HG02840 (cell line): ENCODE measurements around the gene CD2BP2.

ENCODE experiments used
- ATAC-seq: cut with Tn5 transposase; IDR thresholded peaks from one replicate; pipeline ENCODE4 v1.9.1; 2021; ENCODE audit warnings: mild to moderate bottlenecking, moderate library complexity, moderate number of reproducible peaks; ENCODE audit not compliant: unreplicated experiment, low FRiP score

Gene CD2BP2

DNA sequence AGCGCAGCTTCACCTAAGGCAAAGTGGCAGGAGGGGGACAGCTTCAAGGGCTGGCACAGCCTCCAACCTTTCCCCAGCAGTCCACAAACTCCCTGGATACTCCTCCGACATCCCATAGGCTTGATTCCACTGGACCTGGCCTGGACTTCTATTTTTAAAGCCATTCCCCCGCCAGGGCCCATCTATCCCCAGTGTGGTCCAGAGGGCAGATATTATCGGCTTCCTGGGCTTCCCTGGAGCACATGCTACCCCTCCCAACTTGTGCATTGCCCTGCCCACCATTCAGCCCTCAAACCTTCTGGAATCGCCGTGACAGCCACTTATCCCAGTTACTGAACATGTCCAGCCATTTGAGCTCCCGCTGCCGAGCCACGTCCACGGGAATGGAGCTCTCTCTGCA is 10.1 kb upstream of the CD2BP2 start:
- ATAC-seq = no peak

DNA sequence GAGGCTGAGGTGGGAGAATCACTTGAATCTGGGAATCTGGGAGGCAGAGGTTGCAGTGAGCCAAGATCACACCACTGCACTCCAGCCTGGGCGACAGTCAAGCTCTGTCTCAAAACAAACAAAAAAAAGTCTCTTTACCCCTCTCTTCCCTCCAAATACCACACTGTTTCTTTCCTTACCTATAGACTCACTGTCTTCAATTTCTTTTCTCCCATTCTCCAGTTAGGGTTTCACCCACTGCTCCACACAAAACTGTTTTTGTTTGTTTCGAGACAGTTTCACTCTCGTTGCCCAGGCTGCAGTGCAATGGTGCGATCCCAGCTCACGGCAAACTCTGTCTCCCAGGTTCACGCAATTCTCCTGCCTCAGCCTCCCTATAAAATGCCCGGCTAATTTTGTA is 6.1 kb upstream of the CD2BP2 start:
- no peak for ATAC-seq

DNA sequence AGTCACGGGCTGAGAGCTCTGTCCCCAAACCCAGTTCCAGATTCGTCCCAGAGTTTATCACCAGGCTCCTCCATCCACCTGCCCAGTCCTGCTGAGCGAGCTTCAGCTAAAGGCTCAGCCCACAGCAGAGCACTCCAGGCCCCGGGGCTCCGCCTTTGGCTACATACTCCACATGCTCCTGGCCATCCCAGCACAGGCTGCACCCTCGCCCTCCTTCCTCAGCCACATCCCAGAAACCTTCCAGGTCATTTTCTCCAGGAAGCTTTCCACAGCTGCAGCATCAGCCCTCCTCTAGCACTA is 4.7 kb upstream of the CD2BP2 start:
- no peak for ATAC-seq

DNA sequence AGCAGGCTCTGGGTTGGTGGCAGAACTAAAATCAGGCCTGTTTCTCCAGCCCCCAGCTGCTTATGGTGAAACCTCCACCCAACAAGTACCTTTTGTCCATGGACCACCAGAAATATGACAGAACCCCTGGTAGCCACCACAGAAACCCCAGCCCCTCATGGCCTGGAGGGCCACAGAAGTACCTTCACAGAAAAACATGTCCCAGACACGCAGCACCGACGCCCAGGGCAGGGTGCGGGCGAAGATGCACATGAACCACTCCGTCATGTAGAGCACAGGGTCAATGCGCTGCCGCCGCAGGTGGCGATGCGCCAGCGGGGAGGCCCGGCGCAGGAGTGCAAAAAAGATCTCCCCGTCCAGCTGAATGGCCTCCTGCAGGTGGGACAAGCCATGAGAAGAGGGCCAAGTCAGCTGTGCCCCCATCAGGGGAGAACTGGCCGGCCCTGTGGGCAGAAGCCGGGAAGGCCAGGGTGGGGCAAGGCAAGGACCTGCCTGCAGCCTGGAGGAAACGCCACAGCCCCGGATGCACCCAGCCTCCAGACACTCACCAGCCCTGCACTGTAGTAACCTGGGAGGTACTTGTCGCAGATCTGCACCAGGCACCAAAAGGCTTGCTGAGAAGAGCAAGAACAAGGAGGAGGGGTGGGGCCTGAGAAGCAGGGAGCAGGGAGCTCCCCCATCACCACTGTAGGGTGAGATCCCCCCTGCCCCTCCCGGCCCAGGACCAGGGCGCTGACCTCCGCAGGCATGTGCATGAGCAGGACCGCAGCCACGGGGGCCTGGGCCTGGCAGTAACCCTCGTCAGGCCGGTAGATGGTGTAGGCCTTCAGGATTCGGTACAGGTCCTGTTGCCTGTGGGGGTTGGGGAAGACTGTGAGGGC is 4.1 kb upstream of the CD2BP2 start:
- no peak for ATAC-seq

DNA sequence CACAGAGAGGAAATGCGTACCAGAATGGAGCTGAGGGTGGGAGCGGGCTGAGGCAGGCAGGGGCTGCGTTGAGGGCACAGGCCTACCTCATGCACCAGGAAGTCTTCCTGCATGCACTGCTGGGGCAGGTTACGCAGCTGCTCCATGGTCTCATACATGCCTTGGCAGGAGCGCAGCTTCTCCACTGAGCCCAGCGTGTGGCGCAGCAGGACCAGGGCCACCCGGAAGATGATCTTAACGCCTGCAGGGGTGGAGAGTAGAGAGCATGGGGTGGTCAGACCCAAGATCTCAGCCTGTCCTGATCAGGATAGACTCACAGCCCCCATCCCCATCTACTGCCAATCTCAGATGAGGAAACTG is 3.4 kb upstream of the CD2BP2 start:
- no peak for ATAC-seq

DNA sequence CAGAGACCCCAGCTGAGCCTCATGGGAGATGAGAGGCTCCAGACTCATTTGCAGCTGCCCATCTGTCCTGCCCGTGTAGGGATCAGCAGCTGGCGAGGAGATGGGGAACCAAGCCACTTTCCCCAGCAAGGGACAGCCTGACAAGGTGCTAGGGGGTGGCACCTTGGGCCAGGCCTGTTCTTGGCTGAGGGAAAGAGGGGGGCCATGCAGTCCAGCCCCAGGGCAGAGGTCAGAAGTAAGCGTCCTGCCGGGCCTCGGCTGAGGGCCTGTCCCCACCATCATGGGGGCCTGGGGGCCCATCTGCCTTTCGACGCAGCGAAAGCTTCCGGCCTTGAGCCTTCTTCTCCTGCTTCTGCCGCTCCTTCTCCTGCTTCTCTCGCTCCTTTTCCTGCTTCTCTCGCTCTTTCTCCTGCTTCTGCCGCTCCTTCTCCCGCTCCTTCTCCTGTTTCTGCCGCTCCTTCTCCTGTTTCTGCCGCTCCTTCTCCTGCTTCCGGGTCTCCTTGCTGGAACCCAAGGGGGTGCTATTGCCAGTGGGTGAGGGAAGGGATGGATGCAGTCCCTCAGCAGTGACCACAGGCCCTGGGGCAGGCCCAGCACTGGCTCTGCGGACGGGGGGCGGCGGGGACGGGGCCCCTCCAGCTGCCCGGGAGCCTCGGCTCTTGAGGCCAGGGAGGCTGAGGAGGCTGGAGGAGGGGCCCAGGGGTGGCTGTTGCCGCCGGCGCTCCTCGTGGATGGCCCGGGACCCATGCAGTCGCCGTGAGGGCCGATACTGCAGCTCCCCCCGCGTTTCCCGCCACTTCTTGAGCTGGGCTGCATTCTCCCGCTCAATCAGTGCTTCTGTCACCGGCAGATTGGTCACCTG is 2.8 kb upstream of the CD2BP2 start:
- no peak for ATAC-seq

DNA sequence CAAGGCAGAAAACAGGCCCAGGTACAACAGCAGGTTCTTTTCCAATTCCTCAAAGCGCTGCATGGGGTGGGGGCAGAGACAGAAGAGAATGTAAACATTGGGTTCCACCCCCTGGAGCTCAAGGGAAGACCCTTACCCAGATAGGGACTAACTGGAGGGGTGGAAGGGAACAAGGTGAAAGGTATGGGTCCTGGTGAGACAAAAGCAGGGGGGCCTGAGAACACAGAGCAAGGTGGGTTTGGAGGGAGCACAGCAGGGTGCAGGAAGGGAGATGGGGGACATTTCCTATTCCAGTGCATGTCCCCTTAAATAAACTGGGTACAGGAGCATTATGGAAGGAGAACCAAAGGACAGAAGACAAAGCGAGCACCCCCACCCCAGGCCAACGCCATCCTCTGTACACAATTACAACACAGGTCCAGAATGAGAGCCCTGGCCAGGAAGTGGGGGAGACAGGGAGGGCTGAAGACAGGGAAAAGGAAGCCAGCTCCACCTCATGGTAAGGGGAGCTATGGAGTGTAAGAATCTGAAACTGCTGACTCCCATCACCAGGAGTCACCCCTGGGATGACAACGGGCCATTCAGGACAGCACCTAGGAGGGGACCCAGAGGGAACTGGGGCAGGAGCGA is 2.1 kb upstream of the CD2BP2 start:
- ATAC-seq = no peak

DNA sequence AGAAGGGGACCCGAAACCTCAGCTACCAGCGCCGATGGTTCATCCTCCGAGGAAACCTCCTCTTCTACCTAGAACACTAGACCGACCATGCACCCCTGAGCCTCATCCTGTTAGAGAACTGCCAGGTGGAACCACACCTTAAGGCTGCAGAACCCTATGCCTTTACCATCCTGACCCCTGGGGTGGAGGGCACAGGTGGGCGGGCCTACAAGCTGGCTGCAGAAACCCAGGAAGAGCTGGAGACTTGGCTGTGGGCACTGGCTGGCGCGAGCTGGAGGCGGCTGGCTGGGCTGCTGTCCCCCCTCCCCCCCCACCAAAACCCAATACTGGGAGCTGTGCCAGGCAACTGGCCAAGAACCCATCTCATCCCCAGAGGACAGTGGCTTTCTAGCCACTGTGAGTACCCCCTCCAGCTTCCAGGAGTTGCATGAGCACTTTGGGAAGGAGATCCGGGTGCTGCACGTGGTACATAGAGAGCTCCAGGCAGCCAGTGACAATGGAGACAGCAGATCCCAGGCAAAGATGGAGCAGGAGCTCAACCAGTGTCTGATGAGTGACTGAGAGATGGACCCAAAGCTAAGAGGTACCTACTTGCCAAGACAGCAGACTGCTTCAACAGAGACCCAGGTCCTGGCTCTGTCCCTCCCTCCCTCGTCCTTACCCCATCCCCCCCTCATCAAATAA is 1.4 kb upstream of the CD2BP2 start:
- no peak for ATAC-seq

DNA sequence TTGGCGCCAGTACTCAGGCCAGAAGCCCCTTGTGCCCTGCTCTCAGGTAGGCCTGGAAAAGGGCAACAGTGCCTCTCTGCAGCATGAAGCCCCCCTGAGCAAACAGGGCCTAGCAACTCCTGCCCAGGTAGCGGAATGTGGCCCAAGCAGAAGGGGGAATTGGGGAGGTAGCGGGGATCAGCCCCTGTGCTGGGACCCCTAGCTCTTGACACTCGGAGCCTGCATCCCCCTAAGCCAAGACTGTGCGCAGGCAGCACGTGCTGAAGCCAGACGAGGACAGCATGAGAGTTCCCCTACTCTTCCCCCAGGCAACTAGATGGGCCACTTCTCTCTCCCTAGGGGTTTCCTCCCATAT is 823 bp upstream of the CD2BP2 start:
- ATAC-seq = no peak

DNA sequence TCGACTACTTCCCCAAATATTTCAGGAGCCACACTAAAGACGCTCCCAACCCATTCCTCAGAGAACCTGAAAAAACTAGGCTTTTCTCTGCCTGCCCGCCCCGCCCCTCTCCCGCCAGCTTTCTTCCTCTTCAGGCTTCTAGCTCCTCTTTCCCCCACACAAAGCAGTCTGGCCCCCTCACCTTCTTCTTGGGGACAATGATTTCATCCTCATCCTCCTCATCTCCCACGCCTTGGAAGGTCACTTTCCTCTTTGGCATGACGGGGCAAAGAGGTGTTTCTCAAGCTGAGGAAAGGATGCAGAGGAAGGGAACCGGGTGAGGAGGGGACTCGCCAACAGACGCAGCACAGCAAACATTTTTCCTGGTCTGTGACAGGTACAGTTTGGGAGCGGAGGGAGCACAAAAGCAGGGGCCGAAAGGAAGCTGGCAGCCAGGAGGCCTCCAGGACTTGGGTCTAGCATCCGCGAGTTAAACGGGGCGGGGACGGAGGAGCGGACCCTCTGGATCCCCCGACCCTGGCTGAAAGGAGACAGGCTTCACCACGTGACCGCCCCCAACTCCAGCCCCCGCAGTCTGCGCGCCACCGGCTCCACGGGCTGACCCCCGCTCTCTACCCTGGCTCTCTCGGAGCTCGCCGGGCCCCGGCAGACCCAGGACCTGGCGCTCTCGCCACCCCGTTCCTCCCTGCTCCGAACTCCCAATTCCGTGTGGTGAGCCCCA is 525 bp downstream of the CD2BP2 start:
- no peak for ATAC-seq

DNA sequence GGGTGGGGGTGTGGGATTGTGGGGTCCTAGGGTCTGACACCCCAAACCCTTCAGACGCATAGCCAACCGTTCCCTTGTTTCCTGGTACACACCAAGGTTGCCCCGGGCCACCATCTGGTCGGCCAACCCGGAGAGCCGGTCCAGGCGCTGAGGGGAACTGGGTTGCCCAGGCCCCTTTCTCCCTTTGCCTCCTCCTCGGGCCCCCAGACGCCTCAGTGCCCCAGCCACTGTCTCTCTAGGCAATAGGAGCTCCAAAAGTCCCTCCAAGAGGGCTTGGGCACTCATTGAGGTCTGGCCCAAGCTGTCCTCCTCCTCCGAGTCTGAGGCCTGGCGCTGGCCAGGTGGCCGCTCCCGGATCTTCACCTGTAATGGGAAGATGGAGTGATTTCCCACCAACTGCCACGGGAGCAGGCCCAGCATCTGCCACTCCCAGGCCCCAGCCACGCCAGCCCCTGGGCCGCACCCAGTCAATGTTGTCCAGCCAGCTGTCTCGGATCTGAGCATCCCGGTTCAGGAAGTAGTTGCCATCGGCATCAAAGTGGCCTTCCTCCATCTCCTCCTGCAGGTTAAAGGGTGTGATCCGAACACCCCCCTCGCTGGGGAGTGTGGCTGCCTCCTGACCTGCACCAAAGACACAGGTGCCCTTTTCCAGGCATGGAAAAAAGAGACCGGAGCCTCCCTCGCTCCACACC is 1.5 kb downstream of the CD2BP2 start:
- ATAC-seq = no peak

DNA sequence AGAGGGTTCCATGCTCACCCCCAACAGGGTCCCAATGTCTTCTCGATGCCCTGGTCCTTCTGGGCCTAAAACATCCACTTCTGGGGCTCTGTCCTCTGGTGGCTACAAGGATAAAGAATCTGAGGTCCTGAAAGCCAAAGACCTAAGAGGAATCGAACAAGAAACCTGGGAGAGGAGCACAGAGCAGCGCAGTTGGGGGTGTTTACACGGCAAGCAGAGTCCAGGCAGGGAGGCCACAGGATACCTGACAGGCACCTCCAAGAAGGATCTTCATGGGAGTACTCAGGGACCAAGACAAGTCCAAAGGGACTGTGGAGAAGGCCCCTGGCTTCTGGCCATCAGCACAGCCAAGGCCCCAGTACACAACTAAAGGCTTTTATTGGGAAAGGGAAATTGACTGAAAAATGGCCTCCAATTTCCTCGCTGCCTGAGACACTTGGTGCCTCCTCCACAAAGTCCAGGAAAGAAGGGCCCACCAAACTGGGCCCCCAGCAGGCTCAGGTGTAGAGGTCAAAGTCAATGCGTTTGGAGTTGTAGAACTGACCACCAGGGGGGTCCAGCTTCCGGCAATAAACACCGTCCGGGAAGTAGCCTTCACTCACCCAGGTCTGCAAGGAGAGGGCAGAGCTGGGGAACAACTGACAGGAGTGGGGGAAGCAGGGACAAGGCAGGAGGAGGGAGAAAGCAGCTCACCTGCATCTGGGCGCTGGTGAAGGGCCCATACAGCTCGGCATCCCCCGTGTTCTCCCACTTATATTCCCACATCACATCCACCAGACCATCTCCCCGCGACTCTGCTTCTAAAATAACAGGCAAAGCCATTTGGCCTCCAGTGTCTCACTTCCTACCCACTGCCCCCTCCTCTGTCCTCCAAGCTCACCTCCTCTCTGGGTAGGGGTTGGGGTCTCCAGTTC is 2.4 kb downstream of the CD2BP2 start:
- ATAC-seq = no peak

DNA sequence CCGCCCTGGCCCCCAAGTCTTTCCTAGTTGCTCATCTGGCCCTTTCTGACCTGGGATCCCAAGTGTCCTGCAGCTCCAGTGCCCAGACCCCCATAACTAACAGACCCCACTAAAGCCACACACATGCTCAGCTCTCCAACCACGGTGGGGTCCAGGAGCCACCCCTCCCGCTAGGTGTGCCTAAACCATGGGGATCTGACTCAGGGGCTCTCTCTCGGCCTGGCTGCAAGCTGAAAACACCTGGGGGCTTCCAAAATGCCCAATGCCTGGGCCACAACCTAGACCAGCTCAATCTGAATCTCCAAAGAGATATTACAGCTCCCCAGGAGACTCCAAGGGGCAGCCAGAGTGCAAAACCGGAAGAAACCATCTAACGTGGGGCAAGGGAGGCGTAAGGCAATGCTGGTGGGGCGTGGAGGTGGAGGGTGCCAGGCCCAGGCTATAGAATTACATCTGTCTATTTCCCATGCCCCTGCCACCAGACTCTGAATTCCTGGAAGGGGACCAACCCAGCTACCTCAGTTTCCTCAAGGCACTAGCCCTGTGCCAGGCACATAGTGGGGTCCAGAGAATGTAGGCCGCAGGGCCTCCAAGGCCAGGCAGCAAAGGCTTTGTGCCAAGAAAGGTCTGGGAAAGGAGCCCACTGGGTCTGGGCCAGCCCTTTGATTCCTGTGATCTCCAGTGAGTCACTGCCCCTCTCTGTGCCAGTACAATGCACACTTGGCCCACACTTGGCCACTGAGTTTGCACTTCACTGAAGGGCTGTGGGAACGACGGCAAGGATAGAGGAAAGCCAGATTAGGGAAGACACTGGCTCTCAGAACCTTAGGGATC is 3.3 kb downstream of the CD2BP2 start:
- ATAC-seq = no peak

DNA sequence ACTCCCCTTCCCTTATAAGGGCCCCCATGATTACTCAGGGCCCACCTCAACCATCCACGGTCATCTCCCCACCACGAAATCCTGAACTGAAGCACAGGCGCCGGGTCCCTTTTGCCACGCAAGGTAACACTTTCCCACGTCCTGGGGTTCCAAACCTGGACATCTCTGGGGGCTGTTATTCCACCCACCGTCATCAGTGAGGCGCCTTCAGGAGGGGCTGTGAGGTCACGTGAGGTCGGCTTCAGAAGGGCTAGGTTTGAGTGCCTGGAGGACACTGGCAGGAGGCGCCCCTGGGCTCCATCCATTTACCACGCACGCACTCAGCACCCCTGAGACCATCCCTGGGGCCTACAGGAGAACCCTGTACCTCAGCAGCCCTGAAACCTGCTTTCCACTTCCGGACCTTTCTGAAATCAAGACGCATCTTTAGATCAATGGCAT is 4.1 kb downstream of the CD2BP2 start:
- ATAC-seq = no peak

DNA sequence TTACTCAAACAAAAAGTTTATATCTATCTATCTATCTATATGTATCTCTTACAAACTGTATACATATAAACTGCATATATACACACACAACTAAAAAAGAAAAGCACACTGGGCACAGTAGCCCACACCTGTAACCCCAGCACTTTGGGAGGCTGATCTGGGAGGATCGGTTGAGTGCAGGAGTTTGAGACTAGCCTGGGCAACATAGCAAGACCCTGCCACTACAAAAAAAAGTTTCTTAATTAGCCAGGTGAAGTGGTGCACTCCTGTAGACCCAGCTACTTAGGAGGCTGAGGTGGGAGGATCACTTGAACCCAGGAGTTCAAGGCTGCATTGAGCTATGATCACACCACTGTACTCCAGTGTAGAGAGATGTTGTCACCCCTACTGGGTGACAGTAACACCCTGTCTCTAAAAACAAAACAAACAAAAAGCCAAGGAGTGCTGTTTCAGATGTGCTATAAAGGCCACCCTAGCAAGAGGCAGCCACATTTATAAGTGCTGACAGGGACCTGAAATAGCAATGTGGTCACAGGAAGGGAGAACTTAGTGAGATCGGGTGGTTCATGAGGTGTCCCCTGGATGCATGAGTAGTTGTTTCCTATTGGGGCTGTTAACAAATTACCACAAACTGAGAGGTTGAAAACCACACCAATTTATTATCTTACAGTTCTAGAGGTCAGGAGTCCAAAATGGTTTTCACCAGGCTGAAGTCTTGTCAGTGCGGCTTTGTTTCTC is 4.8 kb downstream of the CD2BP2 start:
- no peak for ATAC-seq

DNA sequence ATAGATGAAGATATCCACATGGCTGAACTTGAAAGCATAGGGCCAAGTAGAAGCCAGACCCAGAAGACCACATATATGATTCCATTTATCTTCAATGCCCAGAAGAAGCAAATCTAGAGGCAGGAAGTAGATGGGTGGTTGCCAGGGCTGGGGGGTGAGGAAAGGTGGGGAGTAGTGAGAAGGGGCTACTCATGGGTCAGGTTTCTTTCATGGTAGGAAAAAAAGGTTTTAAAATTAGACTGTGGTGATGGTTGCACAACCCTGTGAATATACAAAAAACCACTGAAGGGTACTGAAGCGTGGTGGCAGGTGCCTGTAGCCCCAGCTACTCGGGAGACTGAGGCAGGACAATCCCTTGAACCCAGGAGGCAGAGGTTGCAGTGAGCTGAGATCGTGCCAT is 5.4 kb downstream of the CD2BP2 start:
- ATAC-seq = no peak

DNA sequence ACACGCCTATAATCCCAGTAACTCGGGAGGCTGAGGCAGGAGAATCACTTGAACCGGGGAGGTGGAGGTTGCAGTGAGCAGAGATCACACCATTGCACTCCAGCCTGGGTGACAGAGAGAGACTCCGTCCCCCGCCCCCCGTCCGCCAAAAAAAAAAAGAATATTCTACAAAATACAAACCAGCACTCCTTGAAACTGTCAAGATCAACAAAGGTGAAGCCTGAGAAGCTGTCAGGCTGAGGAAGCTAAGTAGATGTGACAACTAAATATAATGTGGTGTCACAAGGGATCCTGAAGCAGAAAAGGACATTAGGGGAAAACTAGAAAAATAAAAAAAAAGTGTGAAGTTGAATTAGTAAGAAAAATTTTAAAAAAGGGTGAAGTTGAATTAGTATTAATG is 6.2 kb downstream of the CD2BP2 start:
- ATAC-seq = no peak
